Activated CD8-positive, alpha-beta memory T cell treated with anti-CD3 and anti-CD28 coated beads, Interleukin-2, amount 50 U/mL, for 1 hour (primary cell): ENCODE data around the gene PRDM5.

Experiments
- DNase-seq: peaks from one replicate; pipeline ENCODE4 v3.0.0-alpha.2; 2020; ENCODE audit errors: extremely low read depth

Gene PRDM5

DNA sequence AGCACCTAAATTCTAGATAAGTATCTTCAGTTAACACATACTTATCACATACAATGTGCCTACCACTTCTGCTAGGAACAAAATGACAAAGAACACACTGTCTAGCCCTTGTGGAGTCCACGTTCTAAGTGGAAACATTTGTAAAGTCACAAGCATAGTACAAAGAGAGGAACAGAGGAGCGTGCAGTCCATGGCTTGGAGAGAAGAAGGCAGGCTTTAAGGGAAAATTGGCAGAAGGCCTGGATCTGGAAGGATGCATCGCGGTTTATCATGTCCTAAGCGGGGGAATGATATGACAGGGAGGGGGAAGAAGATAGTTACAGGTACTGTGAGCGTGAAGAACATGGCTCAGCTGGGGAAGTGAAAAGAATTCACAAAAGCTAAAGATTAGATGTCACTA is 218.0 kb downstream of the PRDM5 start:
- no peak for DNase-seq

GRCh38 chr4:120703908-120704307 is 218.6 kb downstream of the PRDM5 start:
- DNase-seq: no peak

GRCh38 chr4:120699354-120699753 is 223.2 kb downstream of the PRDM5 start:
- no peak for DNase-seq

DNA sequence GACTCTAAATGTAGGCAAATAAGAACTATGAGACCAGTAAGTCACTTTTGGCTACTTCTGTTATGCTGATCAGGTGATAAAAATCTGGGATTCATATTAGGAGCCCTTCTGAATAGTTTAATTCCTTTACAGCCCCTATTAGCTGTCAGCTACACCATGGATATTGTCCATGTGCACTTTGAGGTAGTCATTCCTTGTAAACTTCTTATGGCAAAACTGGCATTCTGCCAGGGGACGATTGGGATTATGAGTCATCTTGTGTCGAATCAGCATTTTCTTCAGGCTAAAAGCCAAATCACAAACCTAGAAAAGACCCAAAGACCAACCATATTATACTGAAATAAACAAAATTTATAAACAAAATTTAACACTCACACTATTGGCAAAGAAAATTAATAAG is 227.6 kb downstream of the PRDM5 start:
- DNase-seq: no peak

DNA sequence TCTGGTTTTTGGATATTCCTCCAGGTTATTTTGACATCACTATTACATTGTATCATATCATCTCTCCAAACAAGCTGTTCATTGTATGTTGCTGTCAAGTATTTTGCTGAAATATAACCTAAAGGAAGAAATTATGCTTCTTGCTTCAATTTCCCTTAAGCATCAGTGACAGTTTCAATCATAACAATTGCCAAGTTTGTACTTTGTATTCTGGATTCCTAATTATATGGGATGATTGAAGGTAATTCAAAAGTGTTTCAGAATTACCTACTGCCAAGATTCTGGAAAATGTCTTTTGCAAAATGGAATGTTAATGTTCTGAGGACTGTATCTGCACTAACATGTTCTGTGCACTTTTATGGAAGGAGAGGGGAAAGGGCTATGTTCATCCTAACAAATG is 228.7 kb downstream of the PRDM5 start:
- DNase-seq: no peak

- DNase-seq: no peak
Observed at GRCh38 chr4:120692964-120693363, 229.6 kb downstream of the PRDM5 start.

DNA sequence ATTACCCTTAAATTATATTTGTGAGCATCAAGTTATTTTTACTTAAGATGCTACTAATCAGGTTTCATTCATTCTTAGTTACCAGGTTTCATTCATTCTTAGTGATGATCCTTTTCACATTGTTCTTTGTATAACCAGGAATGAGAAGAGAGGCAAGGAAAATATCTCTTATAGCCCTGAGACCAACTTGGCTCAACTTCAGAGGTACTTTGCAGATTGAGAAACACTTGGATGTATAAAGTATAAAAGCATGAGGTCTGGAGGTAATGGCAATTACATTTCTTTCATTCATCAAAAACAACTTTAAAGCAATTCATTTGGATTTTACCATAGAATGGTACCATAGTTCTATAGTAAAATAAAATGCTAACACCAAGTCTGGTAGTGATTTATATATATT is 231.0 kb downstream of the PRDM5 start:
- no peak for DNase-seq

DNA sequence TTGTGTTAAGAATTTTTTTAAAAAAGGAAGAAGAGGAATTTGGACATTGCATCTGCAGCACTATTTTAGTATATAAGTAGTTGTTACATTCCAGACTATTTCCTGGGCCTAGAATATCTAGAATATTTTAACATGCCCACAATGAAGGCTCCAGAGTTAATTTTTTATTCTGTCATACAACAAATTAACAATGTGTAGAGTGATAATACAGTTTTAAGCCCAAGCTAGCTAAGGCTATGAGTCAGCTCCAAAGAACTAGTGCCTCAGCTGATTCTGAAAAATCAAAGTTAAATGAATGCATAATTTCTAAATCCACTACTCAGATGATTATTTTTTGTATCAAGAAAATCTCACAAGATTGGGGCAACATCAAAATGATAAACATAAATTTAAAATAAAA is 231.4 kb downstream of the PRDM5 start:
- no peak for DNase-seq

DNA sequence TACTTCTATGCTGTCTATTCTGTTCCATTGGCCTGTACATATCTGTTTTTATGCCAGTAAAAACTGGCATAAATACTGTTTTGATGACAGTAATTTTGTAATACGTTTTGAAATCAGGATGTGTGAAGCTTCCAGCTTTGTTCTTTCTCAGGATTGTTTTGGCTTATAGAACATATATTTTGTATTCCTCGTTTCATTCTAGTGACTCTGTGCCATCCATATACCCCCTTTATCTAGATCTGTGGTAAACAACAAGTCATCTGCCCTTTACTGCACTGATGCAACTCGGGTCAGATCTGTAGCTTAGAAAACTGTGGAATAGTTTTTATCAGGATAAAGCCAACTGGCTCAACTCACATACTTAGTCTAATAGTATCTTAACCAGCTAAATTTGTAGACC is 233.7 kb downstream of the PRDM5 start:
- no peak for DNase-seq

- DNase-seq: no peak
Observed at GRCh38 chr4:120685756-120686278, 236.7 kb downstream of the PRDM5 start.

GRCh38 chr4:120683897-120684540 is 238.5 kb downstream of the PRDM5 start:
- no peak for DNase-seq

DNA sequence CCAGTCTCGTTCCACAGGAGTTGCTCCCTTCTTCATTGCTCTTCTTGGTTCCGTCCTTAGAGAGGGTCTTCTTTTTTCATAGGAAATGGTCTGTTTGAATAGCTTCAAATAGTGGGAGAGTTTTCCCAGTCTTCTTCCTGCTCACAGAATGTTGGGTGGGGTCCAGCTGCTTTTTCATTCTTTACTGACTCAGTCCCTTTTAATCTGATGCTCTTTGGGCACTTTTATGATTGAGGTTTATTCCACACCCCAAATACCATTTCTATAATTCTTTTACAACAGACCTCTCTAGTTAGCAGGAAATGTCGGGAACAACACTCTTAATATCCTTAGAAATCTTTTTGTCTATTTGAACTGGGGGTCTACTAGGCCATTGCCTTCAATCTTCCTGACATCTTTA is 239.5 kb downstream of the PRDM5 start:
- DNase-seq: no peak

GRCh38 chr4:120680647-120681228 is 241.8 kb downstream of the PRDM5 start:
- no peak for DNase-seq

DNA sequence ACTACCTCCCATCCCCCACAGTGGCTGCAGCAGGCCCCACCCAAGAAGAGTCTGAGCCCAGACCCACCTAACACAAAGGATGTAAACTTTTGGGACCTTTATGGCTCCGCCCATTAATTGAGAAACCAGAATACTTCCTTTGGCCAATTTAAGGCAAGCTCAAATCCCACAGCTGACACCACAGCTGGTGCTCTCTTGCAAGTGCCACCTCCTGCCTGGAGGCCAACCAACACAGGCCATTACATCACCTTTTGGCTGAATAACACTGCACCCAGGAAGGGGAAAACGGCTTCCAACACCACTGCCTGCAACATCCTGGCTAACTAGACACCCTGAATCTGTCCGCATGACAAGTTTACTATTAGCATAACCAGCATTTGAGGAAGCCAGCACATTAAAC is 248.8 kb downstream of the PRDM5 start:
- DNase-seq: no peak

GRCh38 chr4:120672558-120673147 is 249.9 kb downstream of the PRDM5 start:
- no peak for DNase-seq

GRCh38 chr4:120672076-120672475 is 250.4 kb downstream of the PRDM5 start:
- no peak for DNase-seq

DNA sequence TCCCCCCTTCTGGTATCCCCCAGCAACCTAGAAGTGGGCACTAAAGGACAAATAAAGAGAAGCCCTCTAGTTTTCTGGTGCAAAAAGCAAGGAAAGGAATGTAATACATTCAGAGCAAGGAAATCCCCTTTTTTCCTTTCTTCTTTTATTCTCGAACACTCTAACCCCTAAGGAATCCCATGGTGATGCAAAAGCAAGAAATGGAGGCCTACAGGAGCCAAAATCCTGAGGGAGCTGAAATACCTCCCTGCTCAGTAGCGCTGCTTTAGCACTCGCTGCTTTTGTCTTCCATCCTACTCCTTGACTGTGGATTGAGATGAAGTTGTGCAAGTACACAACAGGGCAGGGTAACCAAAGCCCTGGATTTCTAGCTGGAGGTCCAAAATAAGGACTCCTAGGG is 251.0 kb downstream of the PRDM5 start:
- DNase-seq: no peak

- no peak for DNase-seq
Observed at GRCh38 chr4:120667102-120667501, 255.4 kb downstream of the PRDM5 start.

DNA sequence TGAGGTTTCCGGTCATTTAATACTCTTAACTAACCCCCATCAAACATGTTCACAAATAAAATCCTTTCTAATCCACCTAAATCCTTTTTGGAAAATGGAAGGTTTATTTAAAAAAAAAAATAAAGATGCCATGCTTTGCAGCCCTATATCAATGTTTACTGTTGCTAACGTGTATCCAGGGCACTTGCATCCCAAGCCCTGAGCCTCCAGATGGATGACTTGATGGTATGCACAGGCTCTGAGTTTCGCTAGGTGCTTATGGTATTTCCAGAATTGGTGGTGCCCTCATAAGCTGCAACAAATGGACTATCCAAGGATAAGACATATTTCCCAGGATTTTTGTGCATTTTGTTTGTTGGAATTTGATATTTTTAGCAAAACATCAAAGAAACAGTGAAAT is 257.7 kb downstream of the PRDM5 start:
- DNase-seq: no peak

GRCh38 chr4:120659616-120660170 is 262.8 kb downstream of the PRDM5 start:
- DNase-seq: no peak

- no peak for DNase-seq
Observed at GRCh38 chr4:120658772-120659171, 263.8 kb downstream of the PRDM5 start.

GRCh38 chr4:120653804-120654573 is 268.5 kb downstream of the PRDM5 start:
- DNase-seq: no peak
